HepG2 (cell line): ENCODE results near the gene AXIN1. TPM values are rescaled to one million over a fixed set of nuclear protein-coding genes. Genes with fewer than 3 reads are reported as not detected.

Source experiments
- AKAP8 ChIP-seq: sonication (generic); formaldehyde crosslinking; IDR thresholded peaks from 2 replicates; pipeline ENCODE4 v1.5.1; 2020; ENCODE audit warnings: mild to moderate bottlenecking, missing genetic modification reagents
- ELF1 ChIP-seq: sonication (generic); formaldehyde crosslinking; IDR thresholded peaks from 2 replicates; pipeline ENCODE4 v1.4.0; 2020; ENCODE audit warnings: missing genetic modification reagents
- ERF ChIP-seq: IDR thresholded peaks from 2 replicates; pipeline ENCODE4 v1.6.1; 2018; ENCODE audit warnings: missing biosample characterization, missing genetic modification reagents
- GABPB1 ChIP-seq: IDR thresholded peaks from 2 replicates; pipeline ENCODE4 v1.6.1; 2016; ENCODE audit warnings: mild to moderate bottlenecking, missing genetic modification reagents, moderate library complexity, missing compliant biosample characterization
- GATAD1 ChIP-seq: IDR thresholded peaks from 2 replicates; pipeline ENCODE4 v1.6.1; 2016; ENCODE audit warnings: missing genetic modification reagents, missing compliant biosample characterization
- GFI1 ChIP-seq: sonication (generic); formaldehyde crosslinking; IDR thresholded peaks from 2 replicates; pipeline ENCODE4 v1.5.0; 2020; ENCODE audit warnings: missing genetic modification reagents, mild to moderate bottlenecking, borderline replicate concordance
- HES4 ChIP-seq: sonication (generic); formaldehyde crosslinking; IDR thresholded peaks from 2 replicates; pipeline ENCODE4 v1.9.0; 2021; ENCODE audit warnings: mild to moderate bottlenecking, missing genetic modification reagents, borderline replicate concordance
- HNF1B ChIP-seq: sonication (generic); formaldehyde crosslinking; IDR thresholded peaks from 2 replicates; pipeline ENCODE4 v1.5.1; 2020; ENCODE audit warnings: mild to moderate bottlenecking, moderate library complexity, missing genetic modification reagents
- HOXA5 ChIP-seq: sonication (generic); formaldehyde crosslinking; IDR thresholded peaks from 2 replicates; pipeline ENCODE4 v1.4.0; 2020; ENCODE audit warnings: missing genetic modification reagents
- HOXA9 ChIP-seq: sonication (generic); formaldehyde crosslinking; IDR thresholded peaks from 2 replicates; pipeline ENCODE4 v1.8.1; 2022; ENCODE audit warnings: missing genetic modification reagents, mild to moderate bottlenecking, moderate library complexity, borderline replicate concordance
- ISX ChIP-seq: sonication (generic); formaldehyde crosslinking; conservative IDR thresholded peaks from 2 replicates; pipeline ENCODE4 v1.5.0; 2020; ENCODE audit warnings: missing genetic modification reagents
- MXI1 ChIP-seq: IDR thresholded peaks from 3 replicates; pipeline ENCODE4 v1.6.1; 2012; ENCODE audit warnings: low read depth, low read length, inconsistent platforms, borderline replicate concordance
- PHF8 ChIP-seq: sonication (generic); formaldehyde crosslinking; IDR thresholded peaks from 2 replicates; pipeline ENCODE4 v1.5.0; 2020; ENCODE audit warnings: missing genetic modification reagents
- RXRB ChIP-seq: IDR thresholded peaks from 2 replicates; pipeline ENCODE4 v1.6.1; 2016; ENCODE audit warnings: borderline replicate concordance, missing genetic modification reagents, missing compliant biosample characterization
- SMAD1 ChIP-seq: sonication (generic); formaldehyde crosslinking; IDR thresholded peaks from 2 replicates; pipeline ENCODE4 v1.4.0; 2020; ENCODE audit warnings: missing genetic modification reagents, low read depth, mild to moderate bottlenecking, borderline replicate concordance
- TAF1 ChIP-seq: sonication (generic); formaldehyde crosslinking; IDR thresholded peaks from 2 replicates; pipeline ENCODE4 v1.4.0; 2020; ENCODE audit warnings: missing genetic modification reagents
- TARDBP ChIP-seq: sonication (generic); formaldehyde crosslinking; IDR thresholded peaks from 2 replicates; pipeline ENCODE4 v1.8.0; 2022; ENCODE audit warnings: mild to moderate bottlenecking, missing genetic modification reagents
- ZBTB20 ChIP-seq: sonication (generic); formaldehyde crosslinking; IDR thresholded peaks from 2 replicates; pipeline ENCODE4 v1.8.1; 2023; ENCODE audit warnings: missing genetic modification reagents, low read depth, mild to moderate bottlenecking, borderline replicate concordance
- ZFP36L2 ChIP-seq: sonication (generic); formaldehyde crosslinking; IDR thresholded peaks from 2 replicates; pipeline ENCODE4 v1.4.0; 2020; ENCODE audit warnings: missing genetic modification reagents
- ZNF275 ChIP-seq: sonication (generic); formaldehyde crosslinking; IDR thresholded peaks from 2 replicates; pipeline ENCODE4 v1.8.0; 2022; ENCODE audit warnings: missing genetic modification reagents, mild to moderate bottlenecking, inconsistent platforms, borderline replicate concordance
- ZNF3 ChIP-seq: IDR thresholded peaks from 2 replicates; pipeline ENCODE4 v1.7.0; 2017; ENCODE audit warnings: inconsistent platforms
- ZNF317 ChIP-seq: sonication (generic); formaldehyde crosslinking; IDR thresholded peaks from 2 replicates; pipeline ENCODE4 v1.5.0; 2020; ENCODE audit warnings: mild to moderate bottlenecking, missing genetic modification reagents
- ZNF614 ChIP-seq: IDR thresholded peaks from 2 replicates; pipeline ENCODE4 v1.6.1; 2018; ENCODE audit warnings: missing biosample characterization, missing genetic modification reagents, inconsistent platforms, borderline replicate concordance
- ZNF619 ChIP-seq: sonication (generic); formaldehyde crosslinking; IDR thresholded peaks from 2 replicates; pipeline ENCODE4 v1.4.0; 2020; ENCODE audit warnings: mild to moderate bottlenecking, missing genetic modification reagents
- ZNF670 ChIP-seq: sonication (generic); formaldehyde crosslinking; IDR thresholded peaks from 2 replicates; pipeline ENCODE4 v1.8.0; 2022; ENCODE audit warnings: mild to moderate bottlenecking, missing genetic modification reagents, borderline replicate concordance
- ZNF839 ChIP-seq: sonication (generic); formaldehyde crosslinking; IDR thresholded peaks from 2 replicates; pipeline ENCODE4 v1.4.0; 2020; ENCODE audit warnings: missing genetic modification reagents, mild to moderate bottlenecking, borderline replicate concordance
- polyA plus RNA-seq, 8 experiments: library from polyadenylated mRNA; depleted of rRNA in 3 of 8; stranded (reverse) in 7 of 8; unstranded in 1 of 8; fragments of >200 nt; fragmentation: Illumina TruSeq in 4 of 8; extraction: Trizol in 4 of 8; gene quantifications; 2 replicates each; pipeline versions ENCODE4 v1.2.1 to v1.2.3, GENCODE V29; 2011 to 2016; ENCODE audit warnings: low read depth in 4 of 8, missing spikeins in 1 of 8, mixed read lengths in 1 of 8; ENCODE audit not compliant: insufficient read depth in 1 of 8
- total RNA-seq, 5 experiments: library from RNA; depleted of rRNA; stranded (reverse); fragments of >200 nt; fragmentation: Illumina TruSeq; extraction: Trizol; gene quantifications; 2 replicates each; pipeline ENCODE4 v1.2.3, GENCODE V29; 2016; ENCODE audit warnings: low read depth in 1 of 5

AXIN1 gene
- total and polyA plus RNA-seq, 2 of the 13 experiments (the other 11 are each of a cell fraction or from before 2014, with no cell fraction given): 24.0 to 26.0 TPM

GRCh38 chr16:361872-362701 lies 9.6 kb upstream of the AXIN1 start (continued):
- peak; percentile 59; the same call in 1 of the 2 replicates for TF ChIP-seq HNF1B (CRISPR knock-in tag)
- 0 out of 2 replicates have a peak, but pooled peaks have one; percentile 21 for TF ChIP-seq ZNF619
- peak; percentile 74; the same call in 1 of the 2 replicates for TF ChIP-seq ZNF670 (CRISPR knock-in tag)
- peak; percentile 66; the same call in 1 of the 2 replicates for TF ChIP-seq ZNF317
- TF ChIP-seq ZNF275 (CRISPR knock-in tag): 0 out of 2 replicates have a peak, but pooled peaks have one; percentile 27
- TF ChIP-seq ZNF3: no peak
- no peak; the same call in 1 of the 2 replicates for TF ChIP-seq AKAP8 (CRISPR knock-in tag)
- TF ChIP-seq ZNF614 (CRISPR knock-in tag): peak; percentile 52; the same call in 1 of the 2 replicates
- peak; percentile 75 for TF ChIP-seq ERF (CRISPR knock-in tag)
- no peak for TF ChIP-seq ZFP36L2 (CRISPR knock-in tag)
- peak; percentile 80 for TF ChIP-seq RXRB (CRISPR knock-in tag)
- TF ChIP-seq GABPB1 (CRISPR knock-in tag): peak; percentile 51; the same call in 1 of the 2 replicates
- TF ChIP-seq GATAD1 (CRISPR knock-in tag): peak; percentile 44
- TF ChIP-seq HOXA5 (CRISPR knock-in tag): no peak; the same call in 1 of the 2 replicates
- no peak for TF ChIP-seq ISX
- TF ChIP-seq ZNF839 (CRISPR knock-in tag): no peak
- no peak for TF ChIP-seq SMAD1 (CRISPR knock-in tag)
- peak; percentile 34 for TF ChIP-seq PHF8
- no peak for TF ChIP-seq HOXA9 (CRISPR knock-in tag)
- peak; percentile 86; the same call in 1 of the 2 replicates for TF ChIP-seq HES4 (CRISPR knock-in tag)
- peak; percentile 94 for TF ChIP-seq TARDBP (CRISPR knock-in tag)
- TF ChIP-seq ZBTB20 (CRISPR knock-in tag): no peak
- TF ChIP-seq ELF1 (CRISPR knock-in tag): 0 out of 2 replicates have a peak, but pooled peaks have one; percentile 36
- TF ChIP-seq GFI1 (CRISPR knock-in tag): no peak
- peak; percentile 46; the same call in 1 of the 3 replicates for TF ChIP-seq MXI1
- peak; percentile 9; the same call in 1 of the 2 replicates for TF ChIP-seq TAF1 (CRISPR knock-in tag)
